HepG2 (cell line): Measurements from ENCODE around the gene GLS2. TPM values are rescaled to one million over a fixed set of nuclear protein-coding genes. Genes with fewer than 3 reads are reported as not detected.

Source experiments
- AGO2 ChIP-seq: fragments of 200-400 bp; formaldehyde crosslinking; optimal IDR thresholded peaks from 2 replicates; pipeline ENCODE3; 2017; ENCODE audit warnings: mild to moderate bottlenecking, low read depth, low read length, moderate library complexity
- BORCS8-MEF2B ChIP-seq: sonication (generic); formaldehyde crosslinking; IDR thresholded peaks from 2 replicates; pipeline ENCODE4 v1.8.0; 2022; ENCODE audit warnings: mild to moderate bottlenecking, missing genetic modification reagents
- CEBPB ChIP-seq: IDR thresholded peaks from 2 replicates; pipeline ENCODE4 v1.6.1; 2011; ENCODE audit warnings: low read depth, low read length, improper control_type of control experiment, borderline replicate concordance
- CSRNP2 ChIP-seq: sonication (generic); formaldehyde crosslinking; conservative IDR thresholded peaks from 2 replicates; pipeline ENCODE4 v1.8.0; 2022; ENCODE audit warnings: low read depth, missing genetic modification reagents
- ETV6 ChIP-seq: sonication (generic); formaldehyde crosslinking; conservative IDR thresholded peaks from 2 replicates; pipeline ENCODE4 v1.4.0; 2020; ENCODE audit warnings: missing genetic modification reagents
- HMG20A ChIP-seq: IDR thresholded peaks from 2 replicates; pipeline ENCODE4 v1.6.1; 2016; ENCODE audit warnings: borderline replicate concordance
- IKZF1 ChIP-seq: fragments of 450-650 bp; IDR thresholded peaks from 2 replicates; pipeline ENCODE4 v1.7.1; 2016
- ISL2 ChIP-seq: sonication (generic); formaldehyde crosslinking; IDR thresholded peaks from 2 replicates; pipeline ENCODE4 v1.5.0; 2020; ENCODE audit warnings: missing genetic modification reagents
- JUND ChIP-seq: sonication (generic); formaldehyde crosslinking; IDR thresholded peaks from 2 replicates; pipeline ENCODE4 v1.8.0; 2022; ENCODE audit warnings: mild to moderate bottlenecking, missing genetic modification reagents
- KLF9 ChIP-seq: IDR thresholded peaks from 2 replicates; pipeline ENCODE4 v1.6.1; 2016; ENCODE audit warnings: low read depth
- NCOA5 ChIP-seq: sonication (generic); formaldehyde crosslinking; IDR thresholded peaks from 2 replicates; pipeline ENCODE4 v1.4.0; 2020; ENCODE audit warnings: missing genetic modification reagents
- POLR2AphosphoS2 ChIP-seq: IDR thresholded peaks from 2 replicates; pipeline ENCODE4 v1.6.1; 2011; ENCODE audit warnings: low read depth, low read length, improper control_type of control experiment
- SNAPC2 ChIP-seq: sonication (generic); formaldehyde crosslinking; IDR thresholded peaks from 2 replicates; pipeline ENCODE4 v1.8.1; 2022; ENCODE audit warnings: mild to moderate bottlenecking, missing genetic modification reagents
- TAF15 ChIP-seq: fragments of 200-400 bp; formaldehyde crosslinking; IDR thresholded peaks from one replicate; pipeline ENCODE4 v1.6.1; 2018; ENCODE audit warnings: mild to moderate bottlenecking, low read depth, low read length; ENCODE audit not compliant: poor library complexity, severe bottlenecking
- TEAD3 ChIP-seq: optimal IDR thresholded peaks from 2 replicates; pipeline ENCODE3; 2016; ENCODE audit warnings: borderline replicate concordance
- XRCC5 ChIP-seq: fragments of 200-400 bp; formaldehyde crosslinking; optimal IDR thresholded peaks from 2 replicates; pipeline ENCODE3; 2017; ENCODE audit warnings: mild to moderate bottlenecking, low read length
- ZBTB10 ChIP-seq: sonication (generic); formaldehyde crosslinking; IDR thresholded peaks from 2 replicates; pipeline ENCODE4 v1.4.0; 2020; ENCODE audit warnings: missing genetic modification reagents, borderline replicate concordance
- ZFP37 ChIP-seq: sonication (generic); formaldehyde crosslinking; IDR thresholded peaks from 2 replicates; pipeline ENCODE4 v1.4.0; 2020; ENCODE audit warnings: missing genetic modification reagents, borderline replicate concordance
- ZNF225 ChIP-seq: sonication (generic); formaldehyde crosslinking; IDR thresholded peaks from 2 replicates; pipeline ENCODE4 v1.4.0; 2020; ENCODE audit warnings: mild to moderate bottlenecking, missing genetic modification reagents
- ZNF3 ChIP-seq: IDR thresholded peaks from 2 replicates; pipeline ENCODE4 v1.7.0; 2017; ENCODE audit warnings: inconsistent platforms
- ZNF354B ChIP-seq: sonication (generic); formaldehyde crosslinking; IDR thresholded peaks from 2 replicates; pipeline ENCODE4 v1.8.0; 2022; ENCODE audit warnings: mild to moderate bottlenecking, missing genetic modification reagents
- ZNF547 ChIP-seq: sonication (generic); formaldehyde crosslinking; IDR thresholded peaks from 2 replicates; pipeline ENCODE4 v1.5.1; 2020; ENCODE audit warnings: mild to moderate bottlenecking, missing genetic modification reagents
- ZNF850 ChIP-seq: sonication (generic); formaldehyde crosslinking; conservative IDR thresholded peaks from 2 replicates; pipeline ENCODE4 v1.9.0; 2021; ENCODE audit warnings: mild to moderate bottlenecking, missing genetic modification reagents
- polyA plus RNA-seq, 8 experiments: library from polyadenylated mRNA; depleted of rRNA in 3 of 8; stranded (reverse) in 7 of 8; unstranded in 1 of 8; fragments of >200 nt; fragmentation: Illumina TruSeq in 4 of 8; extraction: Trizol in 4 of 8; gene quantifications; 2 replicates each; pipeline versions ENCODE4 v1.2.1 to v1.2.3, GENCODE V29; 2011 to 2016; ENCODE audit warnings: low read depth in 4 of 8, missing spikeins in 1 of 8, mixed read lengths in 1 of 8; ENCODE audit not compliant: insufficient read depth in 1 of 8
- total RNA-seq, 5 experiments: library from RNA; depleted of rRNA; stranded (reverse); fragments of >200 nt; fragmentation: Illumina TruSeq; extraction: Trizol; gene quantifications; 2 replicates each; pipeline ENCODE4 v1.2.3, GENCODE V29; 2016; ENCODE audit warnings: low read depth in 1 of 5
- TF ChIP-seq, protein P1 (sequence below): sonication (generic); formaldehyde crosslinking; conservative IDR thresholded peaks from 2 replicates; pipeline ENCODE4 v1.4.0; 2020; ENCODE audit warnings: missing genetic modification reagents
- TF ChIP-seq, protein P2 (sequence below): IDR thresholded peaks from 2 replicates; pipeline ENCODE4 v1.6.1; 2012; ENCODE audit warnings: low read depth, low read length, improper control_type of control experiment

The GLS2 gene
- total and polyA plus RNA-seq, 2 of the 13 experiments (the other 11 are each of a cell fraction or from before 2014, with no cell fraction given), result 8.6 to 12.2 TPM

GRCh38 chr12:56487448-56488040 is 417 bp downstream of the GLS2 start (continued):
- TF ChIP-seq ZBTB10 (CRISPR knock-in tag) (no peak), JUND (CRISPR knock-in tag) (no peak), ISL2 (CRISPR knock-in tag) (0 out of 2 replicates have a peak, but pooled peaks have one; percentile 15), AGO2 (peak; percentile 52), HMG20A (CRISPR knock-in tag) (no peak), IKZF1 (no peak), ETV6 (no peak), KLF9 (CRISPR knock-in tag) (no peak), SNAPC2 (no peak), NCOA5 (CRISPR knock-in tag) (no peak), ZFP37 (no peak), CEBPB (no peak), ZNF3 (CRISPR knock-in tag) (no peak), ZNF225 (CRISPR knock-in tag) (peak; percentile 78; the same call in 1 of the 2 replicates), ZNF354B (CRISPR knock-in tag) (no peak), TAF15 (no peak), POLR2AphosphoS2 (no peak), BORCS8-MEF2B (CRISPR knock-in tag) (peak; percentile 62; the same call in 1 of the 2 replicates), TEAD3 (no peak), ZNF850 (no peak), CSRNP2 (CRISPR knock-in tag) (no peak), ZNF547 (CRISPR knock-in tag) (no peak), XRCC5 (no peak)
- TF ChIP-seq, protein P1, sequence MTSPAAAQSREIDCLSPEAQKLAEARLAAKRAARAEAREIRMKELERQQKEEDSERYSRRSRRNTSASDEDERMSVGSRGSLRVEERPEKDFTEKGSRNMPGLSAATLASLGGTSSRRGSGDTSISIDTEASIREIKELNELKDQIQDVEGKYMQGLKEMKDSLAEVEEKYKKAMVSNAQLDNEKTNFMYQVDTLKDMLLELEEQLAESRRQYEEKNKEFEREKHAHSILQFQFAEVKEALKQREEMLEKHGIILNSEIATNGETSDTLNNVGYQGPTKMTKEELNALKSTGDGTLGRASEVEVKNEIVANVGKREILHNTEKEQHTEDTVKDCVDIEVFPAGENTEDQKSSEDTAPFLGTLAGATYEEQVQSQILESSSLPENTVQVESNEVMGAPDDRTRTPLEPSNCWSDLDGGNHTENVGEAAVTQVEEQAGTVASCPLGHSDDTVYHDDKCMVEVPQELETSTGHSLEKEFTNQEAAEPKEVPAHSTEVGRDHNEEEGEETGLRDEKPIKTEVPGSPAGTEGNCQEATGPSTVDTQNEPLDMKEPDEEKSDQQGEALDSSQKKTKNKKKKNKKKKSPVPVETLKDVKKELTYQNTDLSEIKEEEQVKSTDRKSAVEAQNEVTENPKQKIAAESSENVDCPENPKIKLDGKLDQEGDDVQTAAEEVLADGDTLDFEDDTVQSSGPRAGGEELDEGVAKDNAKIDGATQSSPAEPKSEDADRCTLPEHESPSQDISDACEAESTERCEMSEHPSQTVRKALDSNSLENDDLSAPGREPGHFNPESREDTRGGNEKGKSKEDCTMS (CRISPR knock-in tag), result no peak
- TF ChIP-seq, protein P2, sequence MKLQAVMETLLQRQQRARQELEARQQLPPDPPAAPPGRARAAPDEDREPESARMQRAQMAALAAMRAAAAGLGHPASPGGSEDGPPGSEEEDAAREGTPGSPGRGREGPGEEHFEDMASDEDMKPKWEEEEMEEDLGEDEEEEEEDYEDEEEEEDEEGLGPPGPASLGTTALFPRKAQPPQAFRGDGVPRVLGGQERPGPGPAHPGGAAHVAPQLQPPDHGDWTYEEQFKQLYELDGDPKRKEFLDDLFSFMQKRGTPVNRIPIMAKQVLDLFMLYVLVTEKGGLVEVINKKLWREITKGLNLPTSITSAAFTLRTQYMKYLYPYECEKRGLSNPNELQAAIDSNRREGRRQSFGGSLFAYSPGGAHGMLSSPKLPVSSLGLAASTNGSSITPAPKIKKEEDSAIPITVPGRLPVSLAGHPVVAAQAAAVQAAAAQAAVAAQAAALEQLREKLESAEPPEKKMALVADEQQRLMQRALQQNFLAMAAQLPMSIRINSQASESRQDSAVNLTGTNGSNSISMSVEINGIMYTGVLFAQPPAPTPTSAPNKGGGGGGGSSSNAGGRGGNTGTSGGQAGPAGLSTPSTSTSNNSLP, result no peak
